Sigmoid colon (tissue), 7 donors: ENCODE data around the gene CBLB. TPM values are rescaled to one million over a fixed set of nuclear protein-coding genes. Genes with fewer than 3 reads are reported as not detected.

Experiments
- DNase-seq: peaks from one replicate; pipeline ENCODE4 v3.0.0-alpha.2; 2019
- H3K27ac ChIP-seq, 4 donors: fragments of 200-600 bp; sonication (generic); one replicate each; pipeline ENCODE4 v1.5.1; 2016 to 2019; ENCODE audit warnings: mild to moderate bottlenecking in 1 of 4
- H3K27me3 ChIP-seq, 3 donors: fragments of 200-600 bp; sonication (generic); one replicate each; pipeline ENCODE4 v1.5.1; 2019; ENCODE audit warnings: mild to moderate bottlenecking in 1 of 3
- H3K36me3 ChIP-seq, 4 donors: fragments of 200-600 bp; sonication (generic); one replicate each; pipeline ENCODE4 v1.5.1; 2016 to 2019
- H3K4me1 ChIP-seq, 4 donors: fragments of 200-600 bp; sonication (generic); one replicate each; pipeline ENCODE4 v1.5.1; 2017 to 2019
- H3K4me3 ChIP-seq, 4 donors: fragments of 200-600 bp; sonication (generic); one replicate each; pipeline ENCODE4 v1.5.1; 2017 to 2019; ENCODE audit warnings: mild to moderate bottlenecking in 2 of 4, moderate library complexity in 1 of 4
- H3K9me3 ChIP-seq, 4 donors: fragments of 200-600 bp in 3 of 4; sonication (generic) in 3 of 4; one replicate each; pipeline versions ENCODE4 v1.5.1 to v1.6.1; 2013 to 2019
- CTCF ChIP-seq, 4 experiments: fragments of 450-650 bp in 3 of 4; fragments of 200-600 bp in 1 of 4; IDR thresholded peaks; one replicate each; pipeline ENCODE4 v1.5.1; 2016 to 2019; ENCODE audit warnings: antibody characterized with exemption in 4 of 4, mild to moderate bottlenecking in 3 of 4, moderate library complexity in 2 of 4
- EP300 ChIP-seq, 4 donors: sonication (generic); formaldehyde crosslinking; IDR thresholded peaks; one replicate each; pipeline ENCODE4 v1.6.1; 2017; ENCODE audit warnings: antibody characterized with exemption in 4 of 4
- POLR2A ChIP-seq, 2 donors: fragments of 450-650 bp; IDR thresholded peaks; one replicate each; pipeline ENCODE4 v1.6.1; 2016; ENCODE audit warnings: antibody characterized with exemption in 2 of 2, mild to moderate bottlenecking in 2 of 2, moderate library complexity in 2 of 2
- POLR2AphosphoS5 ChIP-seq, 4 donors: sonication (generic); formaldehyde crosslinking; IDR thresholded peaks; one replicate each; pipeline ENCODE4 v1.6.1; 2017; ENCODE audit warnings: antibody characterized with exemption in 4 of 4
- WGBS, 2 donors: extraction: QIAGEN DNeasy Blood & Tissue Kit; methylation state at CpG; one replicate each; pipeline ENCODE4 v1.1.7; 2013; 5-methylcytosine and 5-hydroxymethylcytosine counted together
- intact Hi-C: fragments of 100-400 bp; cut with DNase I; formaldehyde crosslinking; loops from one replicate; pipeline ENCODE4 v1.15.1; 2023
- polyA plus RNA-seq, 3 donors: library from polyadenylated mRNA; stranded (reverse); fragments of 200-250 nt; gene quantifications; one replicate each; pipeline ENCODE4 v1.2.3, GENCODE V29; 2013
- total RNA-seq, 4 donors: library from RNA; depleted of rRNA; stranded (reverse); fragments of >200 nt; gene quantifications; one replicate each; pipeline ENCODE4 v1.1.0, GENCODE V29; 2016
- donor health status: healthy with polysubstance abuse.
- donor health status: Bipolar disorder and iron deficiency.
- donor health status: healthy.

Gene CBLB
- total and polyA plus RNA-seq, 7 donors = 9.6 to 55.9 (median 27.4) TPM

- 88 to 95% methylated on average over 4 of the region's 4 CpGs for WGBS, 2 donors
- intact Hi-C loops = no loop called here
- no peak for TF ChIP-seq POLR2AphosphoS5 (IDR thresholded peaks at IDR 0.05)
- TF ChIP-seq CTCF (IDR thresholded peaks at IDR 0.05) = no peak
- no peak for TF ChIP-seq EP300 (IDR thresholded peaks at IDR 0.05)
- TF ChIP-seq POLR2A (IDR thresholded peaks at IDR 0.05) = no peak
- no peak for DNase-seq
- peaks cover 0 to 26% (median 20%) of the 10 kb centered on the region in 4 donors for H3K4me1 ChIP-seq
- H3K27me3 ChIP-seq = no peaks in the 10 kb centered on the region
- H3K27ac ChIP-seq = no peak overlapping the region
- H3K36me3 ChIP-seq = no peaks in the 10 kb centered on the region
- H3K9me3 ChIP-seq = no peaks in the 10 kb centered on the region
- no peak overlapping the region for H3K4me3 ChIP-seq
Observed at GRCh38 chr3:105807146-105807545, 61.7 kb downstream of the CBLB start.

GRCh38 chr3:105806359-105806758 is 62.5 kb downstream of the CBLB start:
- Histone ChIP-seq H3K27me3 (no peaks in the 10 kb centered on the region), H3K4me3 (no peak overlapping the region), H3K36me3 (no peaks in the 10 kb centered on the region), H3K27ac (no peak overlapping the region), H3K9me3 (no peaks in the 10 kb centered on the region), H3K4me1 (peaks cover 0 to 24% (median 23%) of the 10 kb centered on the region in 4 donors)
- intact Hi-C loops = no loop called here
- no peak for DNase-seq
- TF ChIP-seq CTCF (IDR thresholded peaks at IDR 0.05) = no peak
- no peak for TF ChIP-seq EP300 (IDR thresholded peaks at IDR 0.05)

DNA sequence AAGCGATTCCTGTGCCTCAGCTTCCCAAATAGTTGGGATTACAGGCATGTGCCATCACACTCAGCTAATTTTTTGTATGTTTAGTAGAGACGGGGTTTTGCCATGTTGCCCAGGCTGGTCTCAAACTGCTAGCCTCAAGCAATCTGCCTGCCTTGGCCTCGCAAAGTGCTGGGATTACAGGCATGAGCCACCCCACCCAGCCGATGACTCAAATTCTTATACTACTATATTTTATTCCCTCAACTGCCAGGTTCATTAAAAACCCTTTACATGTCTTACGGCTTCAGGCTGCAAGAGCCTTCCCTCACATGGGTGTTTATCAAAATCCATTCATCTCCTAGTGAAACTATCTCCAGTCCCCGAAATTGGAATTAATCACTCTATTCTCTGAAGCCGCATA is 63.4 kb downstream of the CBLB start:
- peaks cover 0 to 24% (median 22%) of the 10 kb centered on the region in 4 donors for H3K4me1 ChIP-seq
- H3K27me3 ChIP-seq = no peaks in the 10 kb centered on the region
- 81 to 83% methylated on average over 7 of the region's 7 CpGs for WGBS, 2 donors
- no peak overlapping the region for H3K4me3 ChIP-seq
- TF ChIP-seq EP300 (IDR thresholded peaks at IDR 0.05) (no peak), CTCF (IDR thresholded peaks at IDR 0.05) (no peak), POLR2A (IDR thresholded peaks at IDR 0.05) (no peak), POLR2AphosphoS5 (IDR thresholded peaks at IDR 0.05) (no peak)
- no peak for DNase-seq
- intact Hi-C loops = no loop called here
- no peak overlapping the region for H3K27ac ChIP-seq
- H3K9me3 ChIP-seq = no peaks in the 10 kb centered on the region
- no peaks in the 10 kb centered on the region for H3K36me3 ChIP-seq

DNA sequence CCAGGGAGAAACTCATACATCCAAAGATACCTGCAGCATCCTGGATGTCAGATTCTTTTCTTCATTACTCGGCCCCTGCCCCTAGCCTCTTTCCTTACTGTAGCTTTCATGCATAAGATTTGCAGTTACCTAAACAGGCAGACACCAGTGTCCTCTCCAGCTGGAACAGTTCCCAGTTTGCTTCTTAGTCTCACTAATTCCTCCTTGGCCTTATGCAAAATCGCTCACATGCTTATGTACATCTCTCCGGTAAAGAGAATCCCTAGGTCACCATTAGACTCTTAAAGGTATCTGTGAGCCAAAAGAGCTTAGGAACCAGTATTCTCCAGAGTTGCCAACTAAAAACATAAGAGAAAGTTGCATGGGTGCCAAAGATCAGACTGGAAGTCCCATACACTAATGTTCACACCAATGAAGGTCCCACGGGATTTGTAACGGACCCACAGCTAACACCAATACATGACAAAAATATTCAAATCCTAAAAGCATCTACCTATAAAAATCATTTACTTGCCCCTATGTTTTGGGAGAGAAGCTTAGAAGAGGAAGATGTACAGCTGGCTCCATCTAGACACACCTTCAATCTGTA is 66.6 kb downstream of the CBLB start:
- intact Hi-C loops = no loop called here
- 77 to 91% methylated on average over 5 of the region's 5 CpGs for WGBS, 2 donors
- H3K4me3 ChIP-seq = no peak overlapping the region

More for the DNA sequence above, 66.6 kb downstream of the CBLB start:
- Histone ChIP-seq H3K27ac (no peak overlapping the region), H3K36me3 (no peaks in the 10 kb centered on the region), H3K4me1 (peaks cover 0 to 15% (median 6%) of the 10 kb centered on the region in 4 donors), H3K27me3 (no peaks in the 10 kb centered on the region), H3K9me3 (no peaks in the 10 kb centered on the region)
- TF ChIP-seq EP300 (IDR thresholded peaks at IDR 0.05) (no peak), CTCF (IDR thresholded peaks at IDR 0.05) (no peak), POLR2A (IDR thresholded peaks at IDR 0.05) (no peak), POLR2AphosphoS5 (IDR thresholded peaks at IDR 0.05) (no peak)
- DNase-seq = no peak
